Measurements from ENCODE around the gene ZC3H7B. TPM values are rescaled to one million over a fixed set of nuclear protein-coding genes. Genes with fewer than 3 reads are reported as not detected.

ZC3H7B gene
- total RNA-seq, 1 experiment from 2014 or later = 42.0 TPM

DNA sequence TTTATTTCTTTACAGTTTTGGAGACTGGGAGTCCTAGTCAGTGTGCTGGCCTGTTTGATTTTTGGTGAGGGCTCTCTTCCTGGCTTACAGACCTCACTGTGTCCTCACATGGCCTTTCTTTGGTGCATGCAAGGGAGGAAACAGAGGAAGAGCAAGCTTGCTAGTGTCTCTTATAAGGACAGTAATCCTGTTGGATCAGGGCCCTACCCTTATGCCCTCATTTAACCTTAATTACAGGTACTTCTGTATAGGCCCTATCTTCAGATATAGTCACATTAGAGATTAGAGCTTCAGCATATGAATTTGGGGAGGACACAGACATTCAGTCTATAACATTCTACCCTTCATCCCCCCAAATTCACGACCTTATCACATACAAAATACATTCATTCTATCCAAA lies 14.3 kb downstream of the ZC3H7B start:
- no peaks in the 10 kb centered on the region for H4K20me1 ChIP-seq (ENCODE audit: insufficient read depth)
- no peak overlapping the region for H3K4me2 ChIP-seq (ENCODE audit: low read length)
- H3K27me3 ChIP-seq (ENCODE audit: insufficient read depth, low read length) = no peaks in the 10 kb centered on the region
- RAD21 ChIA-PET (ENCODE audit: low non-redundant PET in 1 of 2, low total read pairs in 2 of 2, uncharacterized antibody in 2 of 2, unreplicated experiment in 2 of 2) = no interaction called here
- intact Hi-C loops (cut with micrococcal nuclease) = no loop called here
- no peak overlapping the region for H2AFZ ChIP-seq (ENCODE audit: low read depth, low read length, poor library complexity, severe bottlenecking)
- CTCF ChIA-PET = no interaction called here
- H3K4me1 ChIP-seq (ENCODE audit: control insufficient read depth in 1 of 2, insufficient read depth in 2 of 2, low read length in 2 of 2) = peaks cover 3 to 9% of the 10 kb centered on the region in 2 experiments; a peak in 2 of 4 replicates
- peaks cover 45% of the 10 kb centered on the region for H3K79me2 ChIP-seq (ENCODE audit: insufficient read depth, low read length)
- H3K9me2 ChIP-seq (ENCODE audit: insufficient read depth) = no peaks in the 10 kb centered on the region
- BruUV-seq (replicated peaks) = no TSS peak
- H3K4me3 ChIP-seq (replicated peaks in 1 of 2; ENCODE audit: low read depth in 1 of 2, low read length in 2 of 2) = no peak overlapping the region
- no peak overlapping the region for H3K27ac ChIP-seq (ENCODE audit: low read depth, low read length)
- no peak for DNase-seq (ENCODE audit: low read depth, low spot score)
- no peak overlapping the region for H3K9ac ChIP-seq (ENCODE audit: low read length)
- H3K9me3 ChIP-seq (ENCODE audit: control insufficient read depth in 1 of 2, insufficient read depth in 1 of 2, low read depth in 1 of 2, low read length in 2 of 2) = no peaks in the 10 kb centered on the region
- no peaks in the 10 kb centered on the region for H3K36me3 ChIP-seq (ENCODE audit: control insufficient read depth in 1 of 2, insufficient read depth in 2 of 2, low read length in 2 of 2)
- TF ChIP-seq EZH2 (IDR thresholded peaks at IDR 0.05) (no peak), SP1 (IDR thresholded peaks at IDR 0.05; ENCODE audit: low read depth) (no peak), ZBTB33 (IDR thresholded peaks at IDR 0.05; ENCODE audit: extremely low read depth, insufficient replicate concordance, low read length) (no peak), SRF (IDR thresholded peaks at IDR 0.05; ENCODE audit: low read depth) (no peak), YY1 (IDR thresholded peaks at IDR 0.05; ENCODE audit: extremely low read depth, insufficient replicate concordance, low read depth, low read length) (no peak), TCF7L2 (IDR thresholded peaks at IDR 0.05; ENCODE audit: borderline replicate concordance, extremely low read depth, insufficient read depth, insufficient read length) (no peak), CEBPB (IDR thresholded peaks at IDR 0.05; ENCODE audit: low read depth) (no peak), JUND (IDR thresholded peaks at IDR 0.05) (no peak), ZNF274 (IDR thresholded peaks at IDR 0.05; ENCODE audit: low read depth, low read length) (no peak), ELF1 (IDR thresholded peaks at IDR 0.05; ENCODE audit: borderline replicate concordance, low read depth) (no peak), FOSL1 (IDR thresholded peaks at IDR 0.05; ENCODE audit: low read depth) (no peak), RAD21 (IDR thresholded peaks at IDR 0.05; ENCODE audit: low read depth) (no peak), EZH2phosphoT487 (IDR thresholded peaks at IDR 0.05; ENCODE audit: borderline replicate concordance) (no peak)
- TF ChIP-seq, protein P1, sequence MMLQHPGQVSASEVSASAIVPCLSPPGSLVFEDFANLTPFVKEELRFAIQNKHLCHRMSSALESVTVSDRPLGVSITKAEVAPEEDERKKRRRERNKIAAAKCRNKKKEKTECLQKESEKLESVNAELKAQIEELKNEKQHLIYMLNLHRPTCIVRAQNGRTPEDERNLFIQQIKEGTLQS (IDR thresholded peaks at IDR 0.05) = no peak
- TF ChIP-seq, protein P2, sequence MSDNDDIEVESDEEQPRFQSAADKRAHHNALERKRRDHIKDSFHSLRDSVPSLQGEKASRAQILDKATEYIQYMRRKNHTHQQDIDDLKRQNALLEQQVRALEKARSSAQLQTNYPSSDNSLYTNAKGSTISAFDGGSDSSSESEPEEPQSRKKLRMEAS (IDR thresholded peaks at IDR 0.05) = no peak
- TF ChIP-seq, protein P3, sequence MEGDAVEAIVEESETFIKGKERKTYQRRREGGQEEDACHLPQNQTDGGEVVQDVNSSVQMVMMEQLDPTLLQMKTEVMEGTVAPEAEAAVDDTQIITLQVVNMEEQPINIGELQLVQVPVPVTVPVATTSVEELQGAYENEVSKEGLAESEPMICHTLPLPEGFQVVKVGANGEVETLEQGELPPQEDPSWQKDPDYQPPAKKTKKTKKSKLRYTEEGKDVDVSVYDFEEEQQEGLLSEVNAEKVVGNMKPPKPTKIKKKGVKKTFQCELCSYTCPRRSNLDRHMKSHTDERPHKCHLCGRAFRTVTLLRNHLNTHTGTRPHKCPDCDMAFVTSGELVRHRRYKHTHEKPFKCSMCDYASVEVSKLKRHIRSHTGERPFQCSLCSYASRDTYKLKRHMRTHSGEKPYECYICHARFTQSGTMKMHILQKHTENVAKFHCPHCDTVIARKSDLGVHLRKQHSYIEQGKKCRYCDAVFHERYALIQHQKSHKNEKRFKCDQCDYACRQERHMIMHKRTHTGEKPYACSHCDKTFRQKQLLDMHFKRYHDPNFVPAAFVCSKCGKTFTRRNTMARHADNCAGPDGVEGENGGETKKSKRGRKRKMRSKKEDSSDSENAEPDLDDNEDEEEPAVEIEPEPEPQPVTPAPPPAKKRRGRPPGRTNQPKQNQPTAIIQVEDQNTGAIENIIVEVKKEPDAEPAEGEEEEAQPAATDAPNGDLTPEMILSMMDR (IDR thresholded peaks at IDR 0.05 in 2 of 3, conservative IDR thresholded peaks at IDR 0.05 in 1 of 3; ENCODE audit: borderline replicate concordance in 1 of 3, insufficient read depth in 1 of 3, low read depth in 2 of 3, low read length in 2 of 3) = no peak
- TF ChIP-seq, protein P4, sequence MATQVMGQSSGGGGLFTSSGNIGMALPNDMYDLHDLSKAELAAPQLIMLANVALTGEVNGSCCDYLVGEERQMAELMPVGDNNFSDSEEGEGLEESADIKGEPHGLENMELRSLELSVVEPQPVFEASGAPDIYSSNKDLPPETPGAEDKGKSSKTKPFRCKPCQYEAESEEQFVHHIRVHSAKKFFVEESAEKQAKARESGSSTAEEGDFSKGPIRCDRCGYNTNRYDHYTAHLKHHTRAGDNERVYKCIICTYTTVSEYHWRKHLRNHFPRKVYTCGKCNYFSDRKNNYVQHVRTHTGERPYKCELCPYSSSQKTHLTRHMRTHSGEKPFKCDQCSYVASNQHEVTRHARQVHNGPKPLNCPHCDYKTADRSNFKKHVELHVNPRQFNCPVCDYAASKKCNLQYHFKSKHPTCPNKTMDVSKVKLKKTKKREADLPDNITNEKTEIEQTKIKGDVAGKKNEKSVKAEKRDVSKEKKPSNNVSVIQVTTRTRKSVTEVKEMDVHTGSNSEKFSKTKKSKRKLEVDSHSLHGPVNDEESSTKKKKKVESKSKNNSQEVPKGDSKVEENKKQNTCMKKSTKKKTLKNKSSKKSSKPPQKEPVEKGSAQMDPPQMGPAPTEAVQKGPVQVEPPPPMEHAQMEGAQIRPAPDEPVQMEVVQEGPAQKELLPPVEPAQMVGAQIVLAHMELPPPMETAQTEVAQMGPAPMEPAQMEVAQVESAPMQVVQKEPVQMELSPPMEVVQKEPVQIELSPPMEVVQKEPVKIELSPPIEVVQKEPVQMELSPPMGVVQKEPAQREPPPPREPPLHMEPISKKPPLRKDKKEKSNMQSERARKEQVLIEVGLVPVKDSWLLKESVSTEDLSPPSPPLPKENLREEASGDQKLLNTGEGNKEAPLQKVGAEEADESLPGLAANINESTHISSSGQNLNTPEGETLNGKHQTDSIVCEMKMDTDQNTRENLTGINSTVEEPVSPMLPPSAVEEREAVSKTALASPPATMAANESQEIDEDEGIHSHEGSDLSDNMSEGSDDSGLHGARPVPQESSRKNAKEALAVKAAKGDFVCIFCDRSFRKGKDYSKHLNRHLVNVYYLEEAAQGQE (IDR thresholded peaks at IDR 0.05; ENCODE audit: low read depth) = no peak
- POLR2A ChIA-PET = no interaction called here
- ATAC-seq = no peak

Data from HCT116 (cell line).